GM12865 (cell line): ENCODE results near the gene LIN9.

Experiments
- DNase-seq: peaks from one replicate; pipeline ENCODE4 v3.0.0; 2010; ENCODE audit warnings: low read depth
- H3K4me3 ChIP-seq: 2 replicates; pipeline ENCODE4 v1.5.1; 2011; ENCODE audit warnings: mild to moderate bottlenecking, low read depth, low read length, control low read depth
- TF ChIP-seq, protein P1 (sequence below): IDR thresholded peaks from 2 replicates; pipeline ENCODE4 v1.5.1; 2011; ENCODE audit warnings: low read length, control low read depth, low read depth, inconsistent platforms; ENCODE audit not compliant: insufficient read depth; ENCODE audit errors: missing control alignments

LIN9 gene

DNA sequence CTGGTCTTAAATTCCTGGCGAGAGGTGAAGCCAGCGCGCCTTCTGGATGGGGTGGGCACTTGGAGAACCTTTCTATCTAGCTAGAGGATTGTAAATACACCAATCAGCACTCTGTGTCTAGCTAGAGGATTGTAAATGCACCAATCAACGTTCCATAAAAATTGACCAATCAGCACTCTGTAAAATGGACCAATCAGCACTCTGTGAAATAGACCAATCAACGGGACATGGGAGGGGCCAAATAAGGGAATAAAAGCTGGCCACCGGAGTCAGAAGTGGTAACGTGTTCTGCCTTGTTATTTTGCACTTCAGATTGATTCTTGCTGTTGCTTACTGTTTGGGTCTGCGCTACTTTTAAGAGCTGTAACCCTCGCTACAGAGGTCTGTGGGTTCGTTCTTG lies 12.0 kb upstream of the LIN9 start:
- DNase-seq, result no peak
- H3K4me3 ChIP-seq, result no peak overlapping the region
- TF ChIP-seq, protein P1, sequence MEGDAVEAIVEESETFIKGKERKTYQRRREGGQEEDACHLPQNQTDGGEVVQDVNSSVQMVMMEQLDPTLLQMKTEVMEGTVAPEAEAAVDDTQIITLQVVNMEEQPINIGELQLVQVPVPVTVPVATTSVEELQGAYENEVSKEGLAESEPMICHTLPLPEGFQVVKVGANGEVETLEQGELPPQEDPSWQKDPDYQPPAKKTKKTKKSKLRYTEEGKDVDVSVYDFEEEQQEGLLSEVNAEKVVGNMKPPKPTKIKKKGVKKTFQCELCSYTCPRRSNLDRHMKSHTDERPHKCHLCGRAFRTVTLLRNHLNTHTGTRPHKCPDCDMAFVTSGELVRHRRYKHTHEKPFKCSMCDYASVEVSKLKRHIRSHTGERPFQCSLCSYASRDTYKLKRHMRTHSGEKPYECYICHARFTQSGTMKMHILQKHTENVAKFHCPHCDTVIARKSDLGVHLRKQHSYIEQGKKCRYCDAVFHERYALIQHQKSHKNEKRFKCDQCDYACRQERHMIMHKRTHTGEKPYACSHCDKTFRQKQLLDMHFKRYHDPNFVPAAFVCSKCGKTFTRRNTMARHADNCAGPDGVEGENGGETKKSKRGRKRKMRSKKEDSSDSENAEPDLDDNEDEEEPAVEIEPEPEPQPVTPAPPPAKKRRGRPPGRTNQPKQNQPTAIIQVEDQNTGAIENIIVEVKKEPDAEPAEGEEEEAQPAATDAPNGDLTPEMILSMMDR, result no peak

DNA sequence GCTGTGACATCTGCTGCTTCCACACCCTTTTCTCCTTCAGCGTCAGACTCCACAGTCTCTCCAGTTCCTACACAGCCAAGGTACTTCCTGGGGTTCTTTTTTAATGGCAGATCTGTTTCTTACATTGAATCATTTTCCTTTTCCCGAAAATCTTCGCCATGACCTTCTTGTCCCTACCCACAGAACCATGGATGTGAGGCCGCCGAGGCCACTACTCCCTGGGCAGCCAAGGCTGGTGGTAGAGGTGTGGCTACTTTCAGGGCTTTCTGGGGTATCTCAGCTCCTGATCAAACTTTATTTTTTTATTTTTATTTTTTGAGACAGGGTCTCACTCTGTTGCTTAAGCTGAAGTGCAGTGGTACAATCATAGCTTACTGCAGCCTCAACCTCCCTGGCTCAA lies 9.5 kb upstream of the LIN9 start:
- DNase-seq, result no peak
- H3K4me3 ChIP-seq, result no peak overlapping the region
- TF ChIP-seq, protein P1, result no peak

DNA sequence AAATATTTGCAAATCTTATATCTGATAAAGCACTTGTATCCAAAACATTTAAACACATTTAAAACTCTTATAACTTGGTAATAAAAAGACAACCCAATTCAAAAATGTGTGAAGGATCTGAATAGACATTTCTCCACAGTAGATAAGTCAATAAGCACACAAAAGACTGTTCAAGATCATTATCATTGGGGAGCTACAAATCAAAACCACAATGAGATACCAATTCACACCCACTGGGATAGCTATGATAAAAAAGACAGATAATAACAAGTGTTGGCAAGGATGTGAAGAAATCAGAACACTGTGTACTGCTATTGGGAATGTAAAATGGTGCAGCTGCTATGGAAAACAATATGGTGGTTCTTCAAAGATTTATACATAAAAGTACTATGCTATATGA lies 5.1 kb upstream of the LIN9 start:
- TF ChIP-seq, protein P1, result no peak
- no peak overlapping the region for H3K4me3 ChIP-seq
- no peak for DNase-seq

DNA sequence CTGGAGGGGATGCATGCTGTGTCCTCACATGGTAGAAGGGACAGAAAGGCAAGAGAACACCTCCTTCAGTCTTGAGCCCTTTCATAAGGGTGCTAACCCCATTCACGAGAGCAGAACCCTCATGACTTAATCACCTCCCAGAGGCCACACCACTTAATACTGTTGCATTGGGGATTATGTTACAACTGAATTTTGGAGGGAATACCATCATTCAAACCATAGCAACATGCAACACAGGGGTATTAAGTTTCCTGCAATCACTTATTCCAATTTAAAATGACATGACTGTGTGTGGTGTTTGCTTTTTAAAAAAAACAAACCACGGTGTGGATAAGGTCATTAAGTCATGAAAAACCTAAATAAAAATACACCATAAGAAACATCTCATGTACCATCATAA lies 3.1 kb upstream of the LIN9 start:
- no peak overlapping the region for H3K4me3 ChIP-seq
- TF ChIP-seq, protein P1, result no peak
- no peak for DNase-seq

DNA sequence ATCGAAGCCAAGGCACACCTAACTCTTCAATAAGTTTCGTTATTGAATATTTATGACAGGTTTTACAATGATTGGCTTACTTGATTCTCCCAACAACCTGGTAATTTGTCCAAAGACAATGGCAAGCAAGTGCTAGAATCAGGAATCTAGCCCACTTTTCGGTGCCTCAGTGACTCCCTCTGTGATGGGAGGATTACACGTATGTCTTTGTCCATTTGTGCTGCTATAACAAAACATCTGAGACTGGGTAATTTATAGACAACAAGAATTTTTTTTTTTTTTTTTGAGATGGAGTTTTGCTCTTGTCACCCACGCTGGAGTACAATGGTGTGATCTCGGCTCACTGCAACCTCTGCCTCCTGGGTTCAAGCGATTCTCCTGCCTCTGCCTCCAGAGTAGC lies 2.4 kb upstream of the LIN9 start:
- no peak for DNase-seq
- H3K4me3 ChIP-seq, result no peak overlapping the region
- TF ChIP-seq, protein P1, result no peak

DNA sequence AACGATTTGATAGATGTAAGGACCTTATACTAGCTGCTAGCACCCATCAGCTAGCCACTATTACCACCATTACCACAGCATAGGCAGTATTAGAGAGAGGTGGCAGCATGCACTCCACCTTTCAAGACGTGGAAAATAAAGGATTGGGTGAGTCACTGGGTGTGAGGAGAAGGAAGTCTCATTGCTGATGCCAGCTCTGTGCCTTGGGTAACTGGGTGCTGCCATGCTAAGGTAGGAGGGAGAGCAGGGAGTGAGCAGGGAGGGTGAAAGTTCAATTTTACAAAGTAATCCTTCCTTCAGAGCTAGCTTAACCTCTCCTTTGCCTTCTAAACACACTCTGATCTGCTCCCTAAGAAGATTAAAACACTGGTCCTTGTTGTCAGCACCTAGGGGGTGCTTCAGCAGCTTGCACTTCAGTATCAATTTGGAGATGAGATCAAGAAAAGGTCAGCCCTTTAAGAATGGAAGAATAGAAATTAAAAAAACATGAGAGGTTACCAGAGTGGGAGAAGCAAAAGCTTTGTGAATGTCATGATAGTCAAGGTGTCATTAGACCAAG lies 1.8 kb upstream of the LIN9 start:
- DNase-seq, result no peak
- TF ChIP-seq, protein P1, result no peak
- H3K4me3 ChIP-seq, result no peak overlapping the region

DNA sequence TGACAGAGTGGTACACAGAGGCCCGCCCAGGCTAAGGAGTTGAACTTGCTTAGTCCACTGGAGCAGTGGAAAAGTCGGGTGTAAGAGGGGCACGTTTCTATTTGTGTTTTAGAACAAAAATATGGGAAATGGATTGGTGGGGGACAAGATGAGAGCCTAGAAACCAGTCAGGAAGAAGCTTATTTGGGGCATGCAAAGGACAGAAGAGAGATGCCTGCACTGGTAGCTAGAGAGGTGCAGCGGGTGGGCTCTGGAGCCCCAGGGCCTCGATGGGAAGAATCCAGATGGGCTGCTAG lies 1.2 kb upstream of the LIN9 start:
- H3K4me3 ChIP-seq, result no peak overlapping the region
- DNase-seq, result no peak
- TF ChIP-seq, protein P1, result no peak
